Measurements from ENCODE around the gene TBX15.

The TBX15 gene

GRCh38 chr1:118899340-118899739 lies 88.8 kb downstream of the TBX15 start:
- no peak for ATAC-seq
- TF ChIP-seq CSDC2 (CRISPR knock-in tag; IDR thresholded peaks at IDR 0.05) (no peak), ZNF565 (CRISPR knock-in tag; conservative IDR thresholded peaks at IDR 0.05; ENCODE audit: low read depth) (no peak)

- TF ChIP-seq CSDC2 (CRISPR knock-in tag; IDR thresholded peaks at IDR 0.05) (no peak), ZNF70 (CRISPR knock-in tag; IDR thresholded peaks at IDR 0.05) (no peak), CREB5 (CRISPR knock-in tag; IDR thresholded peaks at IDR 0.05; ENCODE audit: low read depth) (no peak), ZNF565 (CRISPR knock-in tag; conservative IDR thresholded peaks at IDR 0.05; ENCODE audit: low read depth) (no peak), CSRNP3 (CRISPR knock-in tag; IDR thresholded peaks at IDR 0.05) (no peak), POU6F1 (CRISPR knock-in tag; IDR thresholded peaks at IDR 0.05; ENCODE audit: borderline replicate concordance, low read depth) (no peak), ZFP3 (CRISPR knock-in tag; IDR thresholded peaks at IDR 0.05) (no peak), RARB (CRISPR knock-in tag; IDR thresholded peaks at IDR 0.05) (no peak), ZC3H10 (CRISPR knock-in tag; IDR thresholded peaks at IDR 0.05) (no peak), ESRRG (CRISPR knock-in tag; IDR thresholded peaks at IDR 0.05) (no peak), PPARA (CRISPR knock-in tag; IDR thresholded peaks at IDR 0.05; ENCODE audit: borderline replicate concordance) (no peak), ISL1 (CRISPR knock-in tag; IDR thresholded peaks at IDR 0.05) (no peak), BACH2 (CRISPR knock-in tag; IDR thresholded peaks at IDR 0.05; ENCODE audit: borderline replicate concordance) (no peak), OSR1 (CRISPR knock-in tag; IDR thresholded peaks at IDR 0.05) (no peak), ARNTL (CRISPR knock-in tag; IDR thresholded peaks at IDR 0.05; ENCODE audit: borderline replicate concordance, low read depth) (no peak), TSHZ2 (CRISPR knock-in tag; IDR thresholded peaks at IDR 0.05) (no peak)
- no peak for ATAC-seq
Measured at GRCh38 chr1:118898712-118899111, 89.4 kb downstream of the TBX15 start.

GRCh38 chr1:118896416-118896815 lies 91.7 kb downstream of the TBX15 start:
- no peak for ATAC-seq
- TF ChIP-seq ZNF70 (CRISPR knock-in tag; IDR thresholded peaks at IDR 0.05) (no peak), ESRRG (CRISPR knock-in tag; IDR thresholded peaks at IDR 0.05) (no peak), ARNTL (CRISPR knock-in tag; IDR thresholded peaks at IDR 0.05; ENCODE audit: borderline replicate concordance, low read depth) (no peak), CSDC2 (CRISPR knock-in tag; IDR thresholded peaks at IDR 0.05) (no peak), OSR1 (CRISPR knock-in tag; IDR thresholded peaks at IDR 0.05) (no peak), POU6F1 (CRISPR knock-in tag; IDR thresholded peaks at IDR 0.05; ENCODE audit: borderline replicate concordance, low read depth) (no peak), SNAI2 (CRISPR knock-in tag; IDR thresholded peaks at IDR 0.05) (no peak), ZC3H10 (CRISPR knock-in tag; IDR thresholded peaks at IDR 0.05) (no peak), CREB5 (CRISPR knock-in tag; IDR thresholded peaks at IDR 0.05; ENCODE audit: low read depth) (no peak), TOX (CRISPR knock-in tag; IDR thresholded peaks at IDR 0.05; ENCODE audit: borderline replicate concordance) (no peak), TCF4 (CRISPR knock-in tag; IDR thresholded peaks at IDR 0.05; ENCODE audit: borderline replicate concordance) (no peak), TSHZ2 (CRISPR knock-in tag; IDR thresholded peaks at IDR 0.05) (no peak), ZNF565 (CRISPR knock-in tag; conservative IDR thresholded peaks at IDR 0.05; ENCODE audit: low read depth) (no peak), BACH2 (CRISPR knock-in tag; IDR thresholded peaks at IDR 0.05; ENCODE audit: borderline replicate concordance) (no peak), PPARA (CRISPR knock-in tag; IDR thresholded peaks at IDR 0.05; ENCODE audit: borderline replicate concordance) (no peak)
